HepG2 (cell line): ENCODE data around the gene CPT1B. TPM values are rescaled to one million over a fixed set of nuclear protein-coding genes. Genes with fewer than 3 reads are reported as not detected.

Experiments used
- ATAC-seq: fragments of 200-7000 bp; cut with Tn5 transposase; 3 replicates; pipeline ENCODE4 v1.9.1; 2020; ENCODE audit warnings: mild to moderate bottlenecking, moderate library complexity
- BruUV-seq: library from RNA; stranded (reverse); fragments of 400-500 nt; replicated peaks from 2 replicates; lab custom pipeline; 2021; lab: Mats Ljungman, UMichigan
- CTCF ChIA-PET: fragments of 300-600 bp; formaldehyde crosslinking; extraction: SDS; loops from one replicate; lab custom pipeline; 2021; ENCODE audit warnings: low total read pairs, inconsistent platforms, low intra/inter-chr PET ratio; lab: Yijun Ruan, JAX
- POLR2A ChIA-PET: fragments of 350-600 bp; sonication (Branson Sonifier 250); formaldehyde crosslinking; loops from one replicate; lab custom pipeline; 2020; ENCODE audit warnings: antibody characterized with exemption, inconsistent platforms; lab: Yijun Ruan, JAX
- DNase-seq: peaks from one replicate; pipeline ENCODE4 v3.0.0-alpha.2; 2015; ENCODE audit warnings: low spot score
- FAIRE-seq: peaks from 3 replicates; lab custom pipeline; 2011; peaks lifted over from hg19 to GRCh38; lab: Jason Lieb, UNC
- H2AFZ ChIP-seq: one replicate; pipeline ENCODE4 v1.6.1; 2011; ENCODE audit warnings: low read length, inconsistent platforms
- H3K27ac ChIP-seq: fragments of 300-600 bp; 3 replicates; pipeline ENCODE4 v1.8.0; 2011; ENCODE audit warnings: mixed run types, mild to moderate bottlenecking, mixed read lengths, low read length, inconsistent platforms; ENCODE audit not compliant: insufficient read depth; ENCODE audit errors: extremely low read length
- H3K27me3 ChIP-seq, 2 experiments: fragments of 200-600 bp in 1 of 2; 2 replicates in 1 of 2; 3 replicates in 1 of 2; pipeline versions ENCODE4 v1.6.0 to v1.8.0; 2011; ENCODE audit warnings: low read length in 2 of 2, mild to moderate bottlenecking in 2 of 2, moderate library complexity in 2 of 2, inconsistent platforms in 1 of 2; ENCODE audit not compliant: insufficient read depth in 2 of 2, control insufficient read depth in 1 of 2
- H3K36me3 ChIP-seq, 2 experiments: fragments of 200-600 bp in 1 of 2; replicated peaks in 1 of 2; 2 replicates in 1 of 2; 3 replicates in 1 of 2; pipeline versions ENCODE4 v1.5.1 to v1.8.0; 2011; ENCODE audit warnings: low read length in 2 of 2, inconsistent platforms in 1 of 2; ENCODE audit not compliant: insufficient read depth in 2 of 2, control insufficient read depth in 1 of 2
- H3K4me1 ChIP-seq: 2 replicates; pipeline ENCODE4 v1.5.1; 2012; ENCODE audit warnings: low read length, inconsistent platforms; ENCODE audit not compliant: insufficient read depth
- H3K4me2 ChIP-seq: 2 replicates; pipeline ENCODE4 v1.6.0; 2011; ENCODE audit warnings: low read depth, low read length, inconsistent platforms
- H3K4me3 ChIP-seq, 3 experiments: fragments of 200-600 bp in 1 of 3; sonication (generic), shearing (Covaris generic) in 1 of 3; replicated peaks in 1 of 3; 2 replicates each; pipeline ENCODE4 v1.5.1; 2011 to 2016; ENCODE audit warnings: low read length in 3 of 3, inconsistent platforms in 2 of 3, low read depth in 2 of 3, mild to moderate bottlenecking in 2 of 3, control low read depth in 1 of 3, mixed read lengths in 1 of 3; ENCODE audit not compliant: insufficient read depth in 1 of 3
- H3K79me2 ChIP-seq: one replicate; pipeline ENCODE4 v1.6.1; 2011; ENCODE audit warnings: low read length, inconsistent platforms; ENCODE audit not compliant: insufficient read depth
- H3K9ac ChIP-seq: 2 replicates; pipeline ENCODE4 v1.6.0; 2011; ENCODE audit warnings: mild to moderate bottlenecking, low read depth, low read length, inconsistent platforms; ENCODE audit not compliant: insufficient read depth
- H3K9me3 ChIP-seq: 2 replicates; pipeline ENCODE4 v1.5.1; 2012; ENCODE audit warnings: mild to moderate bottlenecking, low read length
- H4K20me1 ChIP-seq: 2 replicates; pipeline ENCODE4 v1.6.0; 2011; ENCODE audit warnings: inconsistent platforms, mild to moderate bottlenecking, low read length, moderate library complexity; ENCODE audit not compliant: insufficient read depth
- HMG20B ChIP-seq: conservative IDR thresholded peaks from 2 replicates; pipeline ENCODE4 v1.6.1; 2016; ENCODE audit warnings: missing genetic modification reagents, missing compliant biosample characterization
- TBX3 ChIP-seq: fragments of 450-650 bp; IDR thresholded peaks from 2 replicates; pipeline ENCODE4 v1.6.1; 2017; ENCODE audit warnings: antibody characterized with exemption, mild to moderate bottlenecking, inconsistent platforms, borderline replicate concordance
- TERF1 ChIP-seq: sonication (generic); formaldehyde crosslinking; IDR thresholded peaks from 2 replicates; pipeline ENCODE4 v1.8.0; 2022; ENCODE audit warnings: mild to moderate bottlenecking, missing genetic modification reagents, moderate library complexity
- ZBTB8A ChIP-seq: sonication (generic); formaldehyde crosslinking; IDR thresholded peaks from 2 replicates; pipeline ENCODE4 v1.4.0; 2020; ENCODE audit warnings: mild to moderate bottlenecking, low read depth, missing genetic modification reagents, borderline replicate concordance
- ZNF557 ChIP-seq: sonication (generic); formaldehyde crosslinking; IDR thresholded peaks from 2 replicates; pipeline ENCODE4 v1.4.0; 2020; ENCODE audit warnings: missing genetic modification reagents
- ZNF704 ChIP-seq: sonication (generic); formaldehyde crosslinking; IDR thresholded peaks from 2 replicates; pipeline ENCODE4 v1.8.1; 2023; ENCODE audit warnings: mild to moderate bottlenecking, inconsistent platforms, moderate library complexity, missing genetic modification reagents, borderline replicate concordance
- ZZZ3 ChIP-seq: sonication (generic); formaldehyde crosslinking; IDR thresholded peaks from 2 replicates; pipeline ENCODE4 v1.4.0; 2020; ENCODE audit warnings: missing genetic modification reagents, mild to moderate bottlenecking, borderline replicate concordance
- WGBS: methylation state at CpG from one replicate; pipeline ENCODE4 v1.1.6; 2017; ENCODE audit warnings: low lambda C conversion rate; 5-methylcytosine and 5-hydroxymethylcytosine counted together
- in situ Hi-C: cut with HindIII; loops from 2 replicates; pipeline ENCODE4 v1.10.0; 2017; ENCODE audit warnings: low pct_unique_long_range_greater_than_20kb; ENCODE audit not compliant: extremely low pct_ligation_motif_present
- intact Hi-C: fragments of 100-400 bp; cut with micrococcal nuclease; formaldehyde crosslinking; loops from one replicate; pipeline ENCODE4 v1.10.0; 2022; ENCODE audit not compliant: unreplicated experiment
- polyA plus RNA-seq, 8 experiments: library from polyadenylated mRNA; depleted of rRNA in 3 of 8; stranded (reverse) in 7 of 8; unstranded in 1 of 8; fragments of >200 nt; fragmentation: Illumina TruSeq in 4 of 8; extraction: Trizol in 4 of 8; gene quantifications; 2 replicates each; pipeline versions ENCODE4 v1.2.1 to v1.2.3, GENCODE V29; 2011 to 2016; ENCODE audit warnings: low read depth in 4 of 8, missing spikeins in 1 of 8, mixed read lengths in 1 of 8; ENCODE audit not compliant: insufficient read depth in 1 of 8
- total RNA-seq, 5 experiments: library from RNA; depleted of rRNA; stranded (reverse); fragments of >200 nt; fragmentation: Illumina TruSeq; extraction: Trizol; gene quantifications; 2 replicates each; pipeline ENCODE4 v1.2.3, GENCODE V29; 2016; ENCODE audit warnings: low read depth in 1 of 5

Gene CPT1B
- total and polyA plus RNA-seq, 2 of the 13 experiments (the other 11 are each of a cell fraction or from before 2014, with no cell fraction given): 9.2 to 19.5 TPM

DNA sequence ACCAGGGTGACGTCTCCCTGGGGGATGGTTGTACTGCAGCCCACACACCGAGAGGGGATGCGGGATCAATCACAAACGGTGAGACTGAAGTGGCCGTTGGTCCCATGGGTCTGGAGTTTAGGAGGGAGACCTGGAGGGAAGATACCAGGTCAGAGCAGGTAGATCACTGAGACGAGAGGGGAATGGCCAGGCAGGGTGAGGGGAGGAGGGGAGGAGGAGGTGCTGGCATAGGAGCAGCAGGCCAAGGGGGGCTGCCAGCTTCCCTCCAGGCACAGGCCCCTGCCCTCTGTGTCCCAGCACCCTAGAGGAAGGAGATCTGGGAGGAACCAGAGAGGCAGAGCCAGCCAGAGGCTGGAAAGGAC is 29.4 kb upstream of the CPT1B start:
- Histone ChIP-seq H4K20me1 (no peaks in the 10 kb centered on the region), H3K4me2 (no peak overlapping the region), H2AFZ (no peak overlapping the region), H3K9ac (no peak overlapping the region)
- intact Hi-C loops: no loop called here
- CTCF ChIA-PET: no interaction called here
- no peak for DNase-seq
- TF ChIP-seq ZNF704 (no peak), ZZZ3 (no peak), HMG20B (CRISPR knock-in tag) (no peak), TBX3 (no peak), ZNF557 (CRISPR knock-in tag) (no peak), TERF1 (CRISPR knock-in tag) (no peak), ZBTB8A (CRISPR knock-in tag) (no peak)
- TF ChIP-seq, all 625 proteins: peak for 0
- no peak overlapping the region for H3K27ac ChIP-seq
- H3K27me3 ChIP-seq: peaks cover 0 to 6% of the 10 kb centered on the region in 2 experiments; a peak in 2 of 5 replicates
- POLR2A ChIA-PET: no interaction called here
- H3K36me3 ChIP-seq: no peaks in the 10 kb centered on the region
- H3K4me1 ChIP-seq: peaks cover 4% of the 10 kb centered on the region; the same call in 1 of the 2 replicates
- ATAC-seq: no peak
- H3K9me3 ChIP-seq: no peaks in the 10 kb centered on the region
- BruUV-seq: no TSS peak
- no peak overlapping the region for H3K4me3 ChIP-seq
- FAIRE-seq: no peak
- no peaks in the 10 kb centered on the region for H3K79me2 ChIP-seq
- WGBS: 58% methylated on average over 6 of the region's 6 CpGs
- in situ Hi-C loops: no loop called here
